ENCODE data around the gene LRRC37B. TPM values are rescaled to one million over a fixed set of nuclear protein-coding genes. Genes with fewer than 3 reads are reported as not detected.
"Not testable (repeated sequence)": the region's sequence is repeated elsewhere in the genome, so short reads cannot be mapped to it uniquely, and the experiment has no call there.

Gene LRRC37B
- total RNA-seq, result 10.2 and 25.2 TPM in 2 replicates

GRCh38 chr17:32006957-32007462 is at the start of gene LRRC37B:
TSS of gene LRRC37B (plus strand) at chr17:32007383. CDS start at chr17:32021393, 14,010 bp downstream.
- DNase-seq (ENCODE audit: extremely low read depth, low read depth, low spot score), result no peak

DNA sequence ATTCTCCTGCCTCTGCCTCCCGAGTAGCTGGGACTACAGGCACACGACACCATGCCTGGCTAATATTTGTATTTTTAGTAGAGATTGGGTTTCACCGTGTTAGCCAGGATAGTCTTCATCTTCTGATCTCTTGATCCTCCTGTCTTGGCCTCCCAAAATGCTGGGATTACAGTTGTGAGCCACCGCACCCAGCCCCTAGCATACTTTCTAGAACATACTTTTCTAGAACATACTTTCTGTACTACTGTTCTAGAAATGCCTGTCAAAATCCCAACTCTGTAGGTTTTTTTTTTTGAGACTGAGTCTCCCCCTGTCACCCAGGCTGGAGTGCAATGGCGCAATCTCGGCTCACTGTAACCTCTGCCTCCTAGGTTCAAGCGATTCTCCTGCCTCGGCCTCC is 43.1 kb upstream of the LRRC37B start:
- not testable (repeated sequence) for DNase-seq (ENCODE audit: extremely low read depth, low read depth, low spot score)

GRCh38 chr17:31967648-31968047 is 39.5 kb upstream of the LRRC37B start:
- DNase-seq (ENCODE audit: extremely low read depth, low read depth, low spot score), result no peak

DNA sequence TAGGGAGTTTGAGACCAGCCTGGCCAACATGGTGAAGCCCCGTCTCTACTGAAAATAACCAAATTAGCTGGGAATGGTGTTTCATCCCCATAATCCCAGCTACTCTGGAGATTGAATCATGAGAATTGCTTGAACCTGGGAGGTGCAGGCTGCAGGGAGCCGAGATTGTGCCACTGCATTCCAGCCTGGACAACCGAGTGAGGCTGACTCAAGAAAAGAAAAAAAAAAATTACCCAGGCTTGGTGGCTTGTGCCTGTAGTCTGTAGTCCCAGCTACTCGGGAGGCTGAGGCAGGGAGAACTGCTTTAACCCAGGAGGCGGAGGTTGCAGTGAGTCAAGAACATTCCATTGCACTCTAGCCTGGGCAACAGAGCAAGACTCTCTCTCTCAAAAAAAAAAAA is 36.8 kb upstream of the LRRC37B start:
- not testable (repeated sequence) for DNase-seq (ENCODE audit: extremely low read depth, low read depth, low spot score)

GRCh38 chr17:31974269-31975071 is 32.7 kb upstream of the LRRC37B start:
- not testable (repeated sequence) for DNase-seq (ENCODE audit: extremely low read depth, low read depth, low spot score)

DNA sequence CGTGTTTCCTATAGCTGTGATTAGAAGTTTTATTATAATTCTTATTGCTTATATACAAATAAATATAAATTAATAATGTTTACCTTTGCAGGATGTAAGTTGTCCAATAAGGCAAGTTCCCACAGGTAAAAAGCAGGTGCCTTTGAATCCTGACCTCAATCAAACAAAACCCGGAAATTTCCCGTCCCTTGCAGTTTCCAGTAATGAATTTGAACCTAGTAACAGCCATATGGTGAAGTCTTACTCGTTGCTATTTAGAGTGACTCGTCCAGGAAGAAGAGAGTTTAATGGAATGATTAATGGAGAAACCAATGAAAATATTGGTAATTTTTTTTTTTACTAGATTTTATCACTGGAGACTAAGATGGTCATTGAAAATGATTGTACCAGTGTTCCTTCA is 31.8 kb upstream of the LRRC37B start:
- not testable (repeated sequence) for DNase-seq (ENCODE audit: extremely low read depth, low read depth, low spot score)

- not testable (repeated sequence) for DNase-seq (ENCODE audit: extremely low read depth, low read depth, low spot score)
Observed at GRCh38 chr17:31991821-31992220, 15.4 kb upstream of the LRRC37B start.

- no peak for DNase-seq (ENCODE audit: extremely low read depth, low read depth, low spot score)
Observed at GRCh38 chr17:31997005-31997404, 10.2 kb upstream of the LRRC37B start.

GRCh38 chr17:32007463-32008298 is 498 bp downstream of the LRRC37B start:
- DNase-seq (ENCODE audit: extremely low read depth, low read depth, low spot score), result no peak

- no peak for DNase-seq (ENCODE audit: extremely low read depth, low read depth, low spot score)
Observed at GRCh38 chr17:32009262-32009542, 2.0 kb downstream of the LRRC37B start.

DNA sequence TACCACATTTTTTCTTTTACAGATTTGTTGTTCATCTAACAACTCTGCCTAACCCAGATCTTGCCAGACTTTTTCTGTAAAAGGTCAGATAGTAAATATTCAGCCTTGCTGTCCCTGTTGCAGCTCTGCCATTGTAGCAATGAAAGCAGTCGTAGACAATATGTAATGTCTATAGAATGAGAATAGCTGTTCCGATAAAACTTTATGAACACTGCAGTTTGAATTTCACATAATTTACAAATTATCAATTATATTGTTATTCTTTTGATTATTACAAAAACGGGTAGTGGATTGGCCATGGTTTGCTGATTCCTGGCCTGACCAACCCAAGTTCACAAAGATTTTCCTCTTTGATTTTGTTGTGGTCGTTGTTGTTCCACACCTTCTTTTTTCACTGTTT is 2.9 kb downstream of the LRRC37B start:
- DNase-seq (ENCODE audit: extremely low read depth, low read depth, low spot score), result no peak

DNA sequence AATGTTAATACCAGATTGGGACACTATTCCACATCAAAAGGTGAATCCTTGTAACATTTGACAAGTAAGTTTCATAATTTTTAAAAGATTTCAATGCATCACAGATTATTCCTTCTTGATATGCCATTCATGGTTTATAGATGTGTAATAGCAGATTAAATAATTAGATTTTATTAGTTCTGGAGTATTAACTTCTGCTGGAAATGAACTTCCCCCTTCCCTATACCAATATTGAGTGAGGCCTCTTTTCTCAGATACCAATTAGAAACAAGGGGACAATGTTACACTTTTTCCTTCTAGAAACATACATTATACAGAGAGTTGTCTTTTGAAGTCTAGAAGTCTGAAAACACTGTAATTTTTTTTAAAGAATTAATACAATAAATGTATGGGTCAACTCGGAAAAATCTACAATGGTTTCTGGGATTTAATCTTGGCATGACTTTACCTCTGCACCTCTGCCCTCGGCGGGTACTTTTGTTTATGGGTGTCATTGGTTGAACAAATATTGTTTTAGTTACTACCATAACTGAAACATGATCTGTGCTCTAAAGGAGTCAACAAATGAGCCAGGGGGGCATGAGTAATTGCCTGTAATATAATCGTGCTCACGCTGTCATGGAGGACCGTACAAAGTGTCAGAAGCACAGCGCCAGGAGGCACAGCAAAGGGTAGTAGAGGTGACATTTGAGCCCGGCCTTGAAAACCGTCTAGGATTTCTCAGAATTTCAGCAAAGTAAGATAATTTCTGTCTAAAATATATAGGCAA is 8.2 kb downstream of the LRRC37B start:
- DNase-seq (ENCODE audit: extremely low read depth, low read depth, low spot score), result no peak

DNA sequence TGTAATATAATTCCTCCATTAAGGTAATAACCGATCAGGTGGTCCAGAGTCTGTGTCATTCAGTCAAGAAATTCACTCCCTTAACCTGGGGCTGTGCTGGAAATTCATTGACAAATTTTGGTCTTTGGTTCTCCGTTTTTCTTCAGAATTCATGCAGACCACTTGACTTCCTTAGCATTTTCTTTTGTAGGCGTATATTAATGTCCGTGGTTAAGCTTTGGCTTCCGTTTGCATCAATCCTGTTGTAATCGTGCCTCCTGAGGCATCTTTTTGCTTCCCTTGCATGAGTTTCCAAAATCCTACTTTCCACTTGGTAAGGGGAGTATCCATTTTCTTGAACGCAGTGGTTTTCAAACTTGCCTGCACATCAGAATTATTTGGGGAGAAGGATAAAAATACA is 9.0 kb downstream of the LRRC37B start:
- no peak for DNase-seq (ENCODE audit: extremely low read depth, low read depth, low spot score)

DNA sequence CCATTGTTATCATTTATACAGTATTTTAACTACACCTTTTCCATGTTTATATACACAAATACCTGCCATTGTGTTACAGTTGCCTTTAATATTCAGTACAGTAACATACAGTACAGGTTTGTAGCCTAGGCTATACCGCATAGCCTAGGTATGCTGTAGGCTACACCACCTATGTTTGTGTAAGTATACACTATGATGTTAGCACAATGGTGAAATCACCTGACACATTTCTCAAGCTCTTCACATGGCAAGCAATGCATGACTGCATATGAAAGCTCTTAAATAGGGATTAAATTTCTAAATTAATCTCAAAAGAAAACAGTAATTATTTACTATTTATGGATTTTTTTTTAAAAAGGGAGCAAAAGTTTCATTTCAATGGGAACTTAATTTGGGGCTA is 12.0 kb downstream of the LRRC37B start:
- no peak for DNase-seq (ENCODE audit: extremely low read depth, low read depth, low spot score)

- no peak for DNase-seq (ENCODE audit: extremely low read depth, low read depth, low spot score)
Observed at GRCh38 chr17:32020943-32021614, 13.9 kb downstream of the LRRC37B start.

- no peak for DNase-seq (ENCODE audit: extremely low read depth, low read depth, low spot score)
Observed at GRCh38 chr17:32021615-32021955, 14.4 kb downstream of the LRRC37B start.

DNA sequence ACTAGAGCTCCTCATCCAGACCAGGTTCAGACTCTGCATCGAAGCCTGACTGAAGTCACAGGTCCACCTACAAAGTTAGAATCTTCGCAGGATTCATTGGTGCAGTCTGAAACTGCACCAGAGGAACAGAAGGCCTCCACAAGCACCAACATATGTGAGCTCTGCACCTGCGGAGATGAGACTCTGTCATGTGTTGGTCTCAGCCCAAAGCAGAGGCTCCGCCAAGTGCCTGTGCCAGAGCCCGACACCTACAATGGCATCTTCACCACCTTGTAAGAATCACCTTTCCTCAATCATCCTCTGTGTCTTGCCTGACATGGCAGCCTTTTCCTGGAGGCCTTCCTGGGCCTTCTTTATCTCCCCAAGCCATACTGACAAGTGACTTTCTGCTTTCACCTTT is 15.4 kb downstream of the LRRC37B start:
- not testable (repeated sequence) for DNase-seq (ENCODE audit: extremely low read depth, low read depth, low spot score)

- DNase-seq (ENCODE audit: extremely low read depth, low read depth, low spot score), result not testable (repeated sequence)
Observed at GRCh38 chr17:32027271-32027670, 20.1 kb downstream of the LRRC37B start.

GRCh38 chr17:32033223-32033622 is 26.0 kb downstream of the LRRC37B start:
- DNase-seq (ENCODE audit: extremely low read depth, low read depth, low spot score), result no peak

- DNase-seq (ENCODE audit: extremely low read depth, low read depth, low spot score), result not testable (repeated sequence)
Observed at GRCh38 chr17:32033812-32034211, 26.6 kb downstream of the LRRC37B start.

- DNase-seq (ENCODE audit: extremely low read depth, low read depth, low spot score), result not testable (repeated sequence)
Observed at GRCh38 chr17:32040246-32040645, 33.1 kb downstream of the LRRC37B start.
